AG09319 (cell line): ENCODE measurements around the gene ELOVL5.
"Not testable (repeated sequence)": the region's sequence is repeated elsewhere in the genome, so short reads cannot be mapped to it uniquely, and the experiment has no call there.

Experiments
- DNase-seq: peaks from one replicate; pipeline ENCODE4 v3.0.0-alpha.2; 2010; ENCODE audit warnings: low read depth; ENCODE audit errors: extremely low read depth
- TF ChIP-seq, protein P1 (sequence below): IDR thresholded peaks from 2 replicates; pipeline ENCODE4 v1.5.1; 2011; ENCODE audit warnings: low read depth, mild to moderate bottlenecking, inconsistent platforms, low read length, moderate library complexity

ELOVL5 gene

DNA sequence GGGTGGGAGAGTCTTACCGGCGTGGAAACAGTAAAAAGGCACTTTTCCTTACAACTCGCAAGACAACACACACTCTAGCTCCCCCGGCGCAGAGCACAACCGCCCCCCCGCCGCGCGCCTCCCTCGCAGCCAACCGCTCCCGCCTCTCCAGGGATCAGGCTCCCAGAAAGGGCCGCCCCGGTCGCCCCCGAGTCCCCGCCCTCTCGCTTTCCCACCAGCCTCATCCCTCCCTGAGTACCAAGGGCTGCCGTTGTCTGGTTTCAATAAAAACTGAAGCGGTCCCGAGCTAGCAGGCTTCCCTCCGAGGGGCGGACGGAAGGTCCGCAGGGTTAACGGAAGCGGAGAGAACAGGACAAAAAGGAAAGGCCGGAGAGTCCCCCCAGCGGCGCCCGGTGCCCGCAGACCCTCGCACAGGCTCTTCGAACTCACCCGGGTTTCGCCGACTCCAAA is 804 bp downstream of the ELOVL5 start:
- no peak for DNase-seq
- TF ChIP-seq, protein P1, sequence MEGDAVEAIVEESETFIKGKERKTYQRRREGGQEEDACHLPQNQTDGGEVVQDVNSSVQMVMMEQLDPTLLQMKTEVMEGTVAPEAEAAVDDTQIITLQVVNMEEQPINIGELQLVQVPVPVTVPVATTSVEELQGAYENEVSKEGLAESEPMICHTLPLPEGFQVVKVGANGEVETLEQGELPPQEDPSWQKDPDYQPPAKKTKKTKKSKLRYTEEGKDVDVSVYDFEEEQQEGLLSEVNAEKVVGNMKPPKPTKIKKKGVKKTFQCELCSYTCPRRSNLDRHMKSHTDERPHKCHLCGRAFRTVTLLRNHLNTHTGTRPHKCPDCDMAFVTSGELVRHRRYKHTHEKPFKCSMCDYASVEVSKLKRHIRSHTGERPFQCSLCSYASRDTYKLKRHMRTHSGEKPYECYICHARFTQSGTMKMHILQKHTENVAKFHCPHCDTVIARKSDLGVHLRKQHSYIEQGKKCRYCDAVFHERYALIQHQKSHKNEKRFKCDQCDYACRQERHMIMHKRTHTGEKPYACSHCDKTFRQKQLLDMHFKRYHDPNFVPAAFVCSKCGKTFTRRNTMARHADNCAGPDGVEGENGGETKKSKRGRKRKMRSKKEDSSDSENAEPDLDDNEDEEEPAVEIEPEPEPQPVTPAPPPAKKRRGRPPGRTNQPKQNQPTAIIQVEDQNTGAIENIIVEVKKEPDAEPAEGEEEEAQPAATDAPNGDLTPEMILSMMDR = no peak

DNA sequence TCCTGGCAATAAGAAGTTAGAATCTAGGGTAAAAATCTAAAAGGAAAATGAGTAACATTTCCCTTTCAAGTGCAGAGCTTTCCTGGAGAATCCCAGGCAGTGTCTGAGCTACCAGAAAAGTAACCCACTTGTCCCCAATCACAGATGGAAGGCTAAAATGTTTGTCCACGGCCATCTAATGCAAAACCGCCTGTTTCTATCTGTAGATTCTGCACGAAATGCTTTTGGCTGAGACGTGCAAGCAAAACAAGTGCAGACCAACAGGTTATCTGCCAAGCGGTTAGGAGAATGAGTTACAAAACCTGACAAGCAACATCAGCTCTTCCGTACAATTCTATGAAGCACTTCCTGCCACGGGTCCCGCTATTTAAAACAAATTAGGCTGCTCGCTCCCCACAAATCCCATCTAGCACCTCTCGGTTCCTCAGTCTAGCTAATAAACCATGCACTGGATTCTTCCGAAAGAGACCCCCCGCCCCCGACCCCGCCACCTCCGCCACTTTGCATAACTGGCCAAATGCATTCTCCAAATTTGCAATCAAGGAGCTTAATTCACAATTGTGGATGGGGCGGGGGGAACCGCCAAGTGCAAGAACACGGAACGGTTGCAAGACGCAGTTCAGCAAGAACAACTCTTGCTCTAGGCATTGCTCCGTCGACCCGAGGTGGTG is 1.4 kb downstream of the ELOVL5 start:
- TF ChIP-seq, protein P1 = no peak
- DNase-seq = no peak

DNA sequence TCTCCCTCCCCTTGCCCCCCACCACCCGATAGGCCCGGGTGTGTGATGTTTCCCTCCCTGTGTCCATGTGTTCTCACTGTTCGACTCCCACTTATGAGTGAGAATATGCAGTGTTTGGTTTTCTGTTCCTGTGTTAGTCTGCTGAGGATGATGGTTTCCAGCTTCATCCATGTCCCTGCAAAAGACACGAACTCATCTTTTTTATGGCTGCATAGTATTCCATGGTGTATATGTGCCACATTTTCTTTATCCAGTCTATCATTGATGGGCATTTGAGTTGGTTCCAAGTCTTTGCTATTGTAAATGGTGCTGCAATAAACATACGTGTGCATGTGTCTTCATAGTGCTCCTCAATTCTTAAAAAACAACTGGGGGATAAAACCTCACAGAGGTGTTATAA is 2.7 kb downstream of the ELOVL5 start:
- DNase-seq = not testable (repeated sequence)

DNA sequence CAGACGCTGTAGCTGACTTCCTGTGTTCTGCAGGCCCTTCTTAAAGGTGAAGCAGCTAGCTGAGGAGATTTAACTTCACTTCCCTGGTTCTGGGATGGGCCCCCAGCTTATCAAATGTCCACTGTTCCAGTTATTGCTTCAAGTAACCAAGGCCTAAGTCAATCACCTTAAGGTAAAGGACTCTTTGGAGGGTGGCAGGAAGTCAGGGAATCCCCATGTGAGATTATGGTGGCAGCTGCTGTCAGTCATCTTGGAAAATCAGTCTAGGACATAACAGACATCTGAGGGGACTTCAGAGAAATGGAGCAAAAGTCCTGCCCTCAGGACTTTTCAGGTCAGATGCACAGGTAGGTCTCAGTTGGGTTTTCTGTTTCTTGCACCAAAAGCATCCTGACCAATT is 3.8 kb downstream of the ELOVL5 start:
- DNase-seq = no peak
- TF ChIP-seq, protein P1 = no peak

GRCh38 chr6:53343092-53343491 is 5.7 kb downstream of the ELOVL5 start:
- TF ChIP-seq, protein P1 = no peak
- DNase-seq = no peak

DNA sequence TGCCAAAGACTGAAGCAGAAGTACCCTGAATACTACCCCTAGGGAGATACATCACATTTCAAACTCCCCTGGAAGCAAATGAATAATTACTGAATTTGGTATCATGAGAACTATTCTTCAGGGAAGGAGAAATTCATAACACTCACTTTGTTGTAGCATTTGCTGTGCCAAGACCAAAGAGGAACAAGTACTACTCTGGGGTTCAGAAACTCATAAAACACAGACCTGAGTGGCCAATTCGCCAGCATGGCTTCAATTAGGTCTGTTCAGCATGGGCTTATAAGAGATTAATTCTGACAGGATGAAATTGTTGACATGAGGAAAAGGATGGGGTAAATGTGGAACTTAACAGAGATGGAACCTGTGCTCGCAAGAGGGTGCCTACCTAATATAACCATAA is 6.5 kb downstream of the ELOVL5 start:
- no peak for DNase-seq
- TF ChIP-seq, protein P1 = no peak

GRCh38 chr6:53340536-53340935 is 8.2 kb downstream of the ELOVL5 start:
- no peak for DNase-seq
- TF ChIP-seq, protein P1 = no peak

GRCh38 chr6:53339424-53339823 is 9.3 kb downstream of the ELOVL5 start:
- TF ChIP-seq, protein P1 = no peak

More at GRCh38 chr6:53339424-53339823, 9.3 kb downstream of the ELOVL5 start:
- no peak for DNase-seq
